Bronchial epithelial cell (primary cell): ENCODE results near the gene RARG. TPM values are rescaled to one million over a fixed set of nuclear protein-coding genes. Genes with fewer than 3 reads are reported as not detected.

ENCODE experiments used
- DNase-seq: peaks from one replicate; pipeline ENCODE4 v3.0.0-alpha.2; 2010; ENCODE audit warnings: low read depth
- FAIRE-seq: peaks from 2 replicates; lab custom pipeline; 2011; peaks lifted over from hg19 to GRCh38; lab: Jason Lieb, UNC
- H3K27me3 ChIP-seq: 2 replicates; pipeline ENCODE4 v1.5.1; 2011; ENCODE audit warnings: low read length; ENCODE audit not compliant: control insufficient read depth, insufficient read depth
- H3K36me3 ChIP-seq: 2 replicates; pipeline ENCODE4 v1.5.1; 2011; ENCODE audit warnings: low read length; ENCODE audit not compliant: control insufficient read depth, insufficient read depth
- H3K4me3 ChIP-seq: 2 replicates; pipeline ENCODE4 v1.5.1; 2011; ENCODE audit warnings: mild to moderate bottlenecking, low read depth, low read length, control low read depth
- CTCF ChIP-seq: IDR thresholded peaks from 2 replicates; pipeline ENCODE4 v1.5.1; 2011; ENCODE audit warnings: mild to moderate bottlenecking, moderate library complexity, low read length, control low read depth, inconsistent platforms; ENCODE audit not compliant: insufficient read depth, severe bottlenecking
- total RNA-seq: library from RNA; depleted of rRNA; stranded (reverse); fragments of >200 nt; gene quantifications from 2 replicates; pipeline ENCODE4 v1.2.1, GENCODE V29; 2014

The RARG gene
- total RNA-seq, 1 donor from 2014 or later: 24.7 TPM

DNA sequence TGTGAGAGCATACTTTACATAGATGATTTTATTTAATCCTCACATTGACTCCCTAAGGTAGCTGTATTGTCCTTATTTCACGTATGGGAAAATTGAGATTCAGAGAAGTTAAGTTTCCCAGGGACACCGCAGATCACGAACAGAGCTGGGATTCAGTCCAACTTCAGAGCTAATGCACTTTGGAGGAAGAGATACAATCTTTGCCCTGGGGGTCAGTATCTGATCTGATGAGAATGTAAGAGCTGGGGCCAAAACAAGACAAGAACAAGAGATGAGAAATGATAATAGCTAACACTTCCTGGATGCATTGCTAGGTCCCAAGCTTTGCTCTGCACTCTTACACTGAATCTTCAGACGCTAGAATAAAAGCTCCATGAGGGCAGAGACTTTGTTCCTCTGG, 45.3 kb downstream of the RARG start:
- no peaks in the 10 kb centered on the region for H3K27me3 ChIP-seq
- no peak for FAIRE-seq
- H3K4me3 ChIP-seq: no peak overlapping the region
- TF ChIP-seq CTCF: no peak
- peaks cover 28% of the 10 kb centered on the region for H3K36me3 ChIP-seq
- no peak for DNase-seq

- H3K27me3 ChIP-seq: no peaks in the 10 kb centered on the region
- H3K36me3 ChIP-seq: peaks cover 29% of the 10 kb centered on the region
- H3K4me3 ChIP-seq: no peak overlapping the region
- DNase-seq (no peak), FAIRE-seq (no peak)
- no peak for TF ChIP-seq CTCF
These were observed 46.3 kb downstream of the RARG start for GRCh38 chr12:53185582-53186153.

- no peak overlapping the region for H3K4me3 ChIP-seq
- DNase-seq (no peak), FAIRE-seq (no peak)
- peaks cover 27% of the 10 kb centered on the region for H3K36me3 ChIP-seq
- TF ChIP-seq CTCF: no peak
- H3K27me3 ChIP-seq: no peaks in the 10 kb centered on the region
These were observed 47.2 kb downstream of the RARG start for GRCh38 chr12:53184828-53185227.

GRCh38 chr12:53182903-53183302, 49.1 kb downstream of the RARG start:
- Histone ChIP-seq H3K27me3 (no peaks in the 10 kb centered on the region), H3K36me3 (peaks cover 25% of the 10 kb centered on the region), H3K4me3 (no peak overlapping the region)
- no peak for TF ChIP-seq CTCF
- peak; percentile 22 for DNase-seq
- FAIRE-seq: no peak

GRCh38 chr12:53181935-53182334, 50.1 kb downstream of the RARG start:
- peaks cover 23% of the 10 kb centered on the region for H3K36me3 ChIP-seq
- no peak for TF ChIP-seq CTCF
- DNase-seq: no peak
- H3K4me3 ChIP-seq: no peak overlapping the region
- H3K27me3 ChIP-seq: no peaks in the 10 kb centered on the region
- FAIRE-seq: no peak
